GM21786 (cell line): ENCODE measurements around the gene IL20RA.
"Not testable (repeated sequence)": the region's sequence is repeated elsewhere in the genome, so short reads cannot be mapped to it uniquely, and the experiment has no call there.

Experiments used
- ATAC-seq: cut with Tn5 transposase; IDR thresholded peaks from one replicate; pipeline ENCODE4 v1.9.1; 2021; ENCODE audit not compliant: unreplicated experiment

IL20RA gene

GRCh38 chr6:136977075-136977474, 67.7 kb downstream of the IL20RA start:
- no peak for ATAC-seq

GRCh38 chr6:136975089-136975715, 69.6 kb downstream of the IL20RA start:
- no peak for ATAC-seq

GRCh38 chr6:136973781-136974180, 71.0 kb downstream of the IL20RA start:
- not testable (repeated sequence) for ATAC-seq

GRCh38 chr6:136971609-136972008, 73.2 kb downstream of the IL20RA start:
- no peak for ATAC-seq

- ATAC-seq, result no peak
Observed at GRCh38 chr6:136969930-136970329, 74.8 kb downstream of the IL20RA start.

- no peak for ATAC-seq
Observed at GRCh38 chr6:136969433-136969832, 75.3 kb downstream of the IL20RA start.

GRCh38 chr6:136968837-136969236, 75.9 kb downstream of the IL20RA start:
- no peak for ATAC-seq

- ATAC-seq, result peak; percentile 92
Observed at GRCh38 chr6:136967876-136968752, 76.7 kb downstream of the IL20RA start.

GRCh38 chr6:136964398-136964797, 80.4 kb downstream of the IL20RA start:
- no peak for ATAC-seq

GRCh38 chr6:136963259-136963658, 81.5 kb downstream of the IL20RA start:
- ATAC-seq, result no peak

- ATAC-seq, result no peak
Observed at GRCh38 chr6:136962661-136963060, 82.1 kb downstream of the IL20RA start.

- ATAC-seq, result no peak
Observed at GRCh38 chr6:136961848-136962247, 82.9 kb downstream of the IL20RA start.

- ATAC-seq, result no peak
Observed at GRCh38 chr6:136960781-136961180, 84.0 kb downstream of the IL20RA start.

GRCh38 chr6:136959935-136960334, 84.8 kb downstream of the IL20RA start:
- not testable (repeated sequence) for ATAC-seq

- no peak for ATAC-seq
Observed at GRCh38 chr6:136959471-136959891, 85.3 kb downstream of the IL20RA start.

GRCh38 chr6:136958168-136958567, 86.6 kb downstream of the IL20RA start:
- ATAC-seq, result no peak

GRCh38 chr6:136956590-136957544, 87.9 kb downstream of the IL20RA start:
- no peak for ATAC-seq

GRCh38 chr6:136955123-136955522, 89.6 kb downstream of the IL20RA start:
- ATAC-seq, result no peak

- ATAC-seq, result no peak
Observed at GRCh38 chr6:136952714-136953260, 92.0 kb downstream of the IL20RA start.

GRCh38 chr6:136950436-136951126, 94.2 kb downstream of the IL20RA start:
- ATAC-seq, result no peak
